MCF 10A (cell line): ENCODE results near the gene KLHL11. TPM values are rescaled to one million over a fixed set of nuclear protein-coding genes. Genes with fewer than 3 reads are reported as not detected.

Experiments
- BruUV-seq: library from RNA; stranded (reverse); fragments of 400-500 nt; replicated peaks from 2 replicates; lab custom pipeline; 2021; lab: Mats Ljungman, UMichigan
- CTCF ChIA-PET: fragments of 300-600 bp; sonication (Branson Sonifier 250); formaldehyde crosslinking; extraction: SDS; loops from one replicate; lab custom pipeline; 2021; ENCODE audit warnings: antibody characterized with exemption, inconsistent platforms; lab: Yijun Ruan, JAX
- POLR2A ChIA-PET: fragments of 300-600, 350-650 bp; sonication (Branson Sonifier 250); formaldehyde crosslinking; extraction: SDS; loops from one replicate; lab custom pipeline; 2020; ENCODE audit warnings: antibody characterized with exemption, inconsistent platforms; lab: Yijun Ruan, JAX
- DNase-seq: peaks from one replicate; pipeline ENCODE4 v3.0.0-alpha.2; 2018; ENCODE audit not compliant: unreplicated experiment
- H3K27ac Mint-ChIP-seq: one replicate; pipeline ENCODE4 v1.8.0; 2022; ENCODE audit warnings: mild to moderate bottlenecking, low read depth, mixed read lengths; ENCODE audit not compliant: unreplicated experiment
- H3K27me3 Mint-ChIP-seq: one replicate; pipeline ENCODE4 v1.8.0; 2022; ENCODE audit warnings: mixed read lengths; ENCODE audit not compliant: insufficient read depth, unreplicated experiment
- H3K36me3 Mint-ChIP-seq: one replicate; pipeline ENCODE4 v1.8.0; 2022; ENCODE audit warnings: mild to moderate bottlenecking, moderate library complexity, mixed read lengths; ENCODE audit not compliant: insufficient read depth, unreplicated experiment
- H3K4me1 Mint-ChIP-seq: one replicate; pipeline ENCODE4 v1.8.0; 2022; ENCODE audit warnings: mixed read lengths; ENCODE audit not compliant: insufficient read depth, unreplicated experiment
- H3K4me3 Mint-ChIP-seq: one replicate; pipeline ENCODE4 v1.8.0; 2022; ENCODE audit warnings: mild to moderate bottlenecking, moderate library complexity, mixed read lengths; ENCODE audit not compliant: unreplicated experiment
- H3K9me3 Mint-ChIP-seq: one replicate; pipeline ENCODE4 v1.8.0; 2022; ENCODE audit warnings: mixed read lengths; ENCODE audit not compliant: unreplicated experiment
- CTCF ChIP-seq: fragments of 200-600 bp; IDR thresholded peaks from one replicate; pipeline ENCODE4 v1.8.0; 2022; ENCODE audit warnings: antibody characterized with exemption, mild to moderate bottlenecking; ENCODE audit not compliant: unreplicated experiment
- intact Hi-C: fragments of 100-400 bp; cut with micrococcal nuclease; formaldehyde crosslinking; loops from 2 replicates; pipeline ENCODE4 v1.14.1; 2022
- total RNA-seq: library from RNA; stranded (reverse); gene quantifications from 2 replicates; pipeline ENCODE4 v1.2.3, GENCODE V29; 2022

KLHL11 gene
- total RNA-seq, 1 experiment from 2014 or later: 19.1 TPM

DNA sequence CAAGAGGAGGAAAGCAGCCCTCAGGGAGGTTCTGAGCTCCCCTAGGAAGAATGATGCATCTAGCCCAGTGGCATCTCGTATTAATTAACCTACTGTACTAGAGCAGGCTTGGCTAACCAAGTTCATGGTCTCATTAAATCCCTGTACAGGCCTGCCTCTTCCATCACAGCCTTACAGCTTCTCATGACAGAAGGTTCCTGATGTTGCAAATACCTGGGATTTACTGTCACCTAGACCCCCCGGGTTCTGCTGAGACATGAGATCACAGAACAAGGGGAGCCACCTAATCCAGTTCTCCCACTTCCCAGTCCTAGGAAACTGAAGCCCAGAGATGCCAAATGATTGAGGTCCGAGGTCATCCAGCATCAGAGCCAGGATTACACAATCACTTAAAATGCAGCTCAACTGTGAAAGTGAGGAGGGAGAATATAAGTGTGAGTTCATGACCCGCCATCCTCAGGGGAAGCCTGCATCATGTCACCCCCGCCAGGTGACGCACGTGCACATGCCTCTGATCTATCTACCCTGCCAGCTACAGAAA, 29.6 kb upstream of the KLHL11 start:
- H3K4me3 Mint-ChIP-seq: no peak overlapping the region
- no peak for DNase-seq
- TF ChIP-seq CTCF: no peak
- no peaks in the 10 kb centered on the region for H3K4me1 Mint-ChIP-seq
- intact Hi-C loops: no loop called here
- BruUV-seq: no TSS peak
- ChIA-PET POLR2A (interaction anchor here (0.6 to 1.1 kb wide), 2 partner anchors 18 to 31 kb away, joined by 3 read pairs; no protein-coding TSS in a partner anchor), CTCF (interaction anchor here (0.6 kb wide), 1 partner anchor 1305 kb away, joined by 3 read pairs; no protein-coding TSS in a partner anchor)
- H3K36me3 Mint-ChIP-seq: peaks cover 79% of the 10 kb centered on the region
- H3K27ac Mint-ChIP-seq: no peak overlapping the region
- no peaks in the 10 kb centered on the region for H3K9me3 Mint-ChIP-seq
- no peaks in the 10 kb centered on the region for H3K27me3 Mint-ChIP-seq

GRCh38 chr17:41893384-41893783, 28.2 kb upstream of the KLHL11 start:
- DNase-seq: no peak
- no peaks in the 10 kb centered on the region for H3K4me1 Mint-ChIP-seq
- ChIA-PET POLR2A (interaction anchor here (1.1 to 1.3 kb wide), 2 partner anchors 23 to 28 kb away, joined by 4 read pairs; partner anchors contain the start of gene KLHL11), CTCF (interaction anchor here (0.7 kb wide), 1 partner anchor 10 kb away, joined by 3 read pairs; no protein-coding TSS in a partner anchor)
- intact Hi-C loops: no loop called here
- no peaks in the 10 kb centered on the region for H3K9me3 Mint-ChIP-seq
- no peak overlapping the region for H3K27ac Mint-ChIP-seq
- H3K27me3 Mint-ChIP-seq: no peaks in the 10 kb centered on the region
- TF ChIP-seq CTCF: no peak
- no TSS peak for BruUV-seq
- peaks cover 79% of the 10 kb centered on the region for H3K36me3 Mint-ChIP-seq
- no peak overlapping the region for H3K4me3 Mint-ChIP-seq

GRCh38 chr17:41892021-41892376, 26.8 kb upstream of the KLHL11 start:
- Mint-ChIP-seq H3K36me3 (peaks cover 80% of the 10 kb centered on the region), H3K4me1 (no peaks in the 10 kb centered on the region), H3K9me3 (no peaks in the 10 kb centered on the region), H3K27me3 (no peaks in the 10 kb centered on the region), H3K27ac (no peak overlapping the region), H3K4me3 (no peak overlapping the region)
- intact Hi-C loops: no loop called here
- no peak for TF ChIP-seq CTCF
- ChIA-PET POLR2A (interaction anchor here (1.2 kb wide), 1 partner anchor 57 kb away, joined by 3 read pairs; no protein-coding TSS in a partner anchor), CTCF (no interaction called here)
- BruUV-seq: no TSS peak
- no peak for DNase-seq

- ChIA-PET POLR2A (interaction anchor here (0.7 to 1.2 kb wide), 2 partner anchors 56 to 173 kb away, joined by 3 read pairs; no protein-coding TSS in a partner anchor), CTCF (interaction anchor here (0.5 kb wide), 1 partner anchor 214 kb away, joined by 4 read pairs; no protein-coding TSS in a partner anchor)
- TF ChIP-seq CTCF: no peak
- BruUV-seq: no TSS peak
- intact Hi-C loops: no loop called here
- Mint-ChIP-seq H3K4me3 (no peak overlapping the region), H3K4me1 (no peaks in the 10 kb centered on the region), H3K27ac (no peak overlapping the region), H3K36me3 (peaks cover 80% of the 10 kb centered on the region), H3K9me3 (no peaks in the 10 kb centered on the region), H3K27me3 (no peaks in the 10 kb centered on the region)
- no peak for DNase-seq
Observed at GRCh38 chr17:41891135-41892020, 26.2 kb upstream of the KLHL11 start.
